A549 (cell line): Measurements from ENCODE around the gene SLC25A47. TPM values are rescaled to one million over a fixed set of nuclear protein-coding genes. Genes with fewer than 3 reads are reported as not detected.
"Not testable (repeated sequence)": the region's sequence is repeated elsewhere in the genome, so short reads cannot be mapped to it uniquely, and the experiment has no call there.

Experiments
- ATAC-seq, 2 experiments: fragments of 200-7000 bp in 1 of 2; fragments of >200 bp in 1 of 2; cut with Nextera tagmentation in 1 of 2; cut with Tn5 transposase in 1 of 2; 3 replicates each; pipeline versions ENCODE4 v1.8.0 to v1.9.1; 2018 to 2020; ENCODE audit warnings: mild to moderate bottlenecking in 1 of 2, moderate library complexity in 1 of 2
- CTCF ChIA-PET: fragments of 300-600 bp; sonication (Branson Sonifier 250); formaldehyde crosslinking; extraction: SDS; loops from one replicate; lab custom pipeline; 2021; ENCODE audit warnings: antibody characterized with exemption, inconsistent platforms; lab: Yijun Ruan, JAX
- POLR2A ChIA-PET: fragments of 350-600 bp; formaldehyde crosslinking; extraction: SDS; loops from one replicate; lab custom pipeline; 2021; ENCODE audit warnings: antibody characterized with exemption, inconsistent platforms; lab: Yijun Ruan, JAX
- DNase-seq, 2 experiments: peaks; one replicate each; pipeline versions ENCODE4 v3.0.0 to v3.0.0-alpha.2; 2011 to 2016; ENCODE audit warnings: low read depth in 1 of 2, low spot score in 1 of 2
- FAIRE-seq: peaks from 2 replicates; lab custom pipeline; 2011; peaks lifted over from hg19 to GRCh38; lab: Jason Lieb, UNC
- H3K27ac ChIP-seq, 2 experiments: fragments of >200 bp; sonication (Bioruptor Twin); formaldehyde crosslinking; 3 replicates each; pipeline ENCODE4 v1.5.1; 2016 to 2017
- H3K4me1 ChIP-seq: fragments of >200 bp; sonication (Bioruptor Twin); formaldehyde crosslinking; 3 replicates; pipeline ENCODE4 v1.6.1; 2016
- H3K4me2 ChIP-seq: fragments of >200 bp; sonication (Bioruptor Twin); formaldehyde crosslinking; 3 replicates; pipeline ENCODE4 v1.6.1; 2016
- H3K4me3 ChIP-seq: fragments of >200 bp; sonication (Bioruptor Twin); formaldehyde crosslinking; 3 replicates; pipeline ENCODE4 v1.5.1; 2016
- H3K9me3 ChIP-seq: fragments of >200 bp; sonication (Bioruptor Twin); formaldehyde crosslinking; 3 replicates; pipeline ENCODE4 v1.6.1; 2016
- CBX2 ChIP-seq: fragments of 200-600 bp; sonication (generic); IDR thresholded peaks from 2 replicates; pipeline ENCODE4 v1.6.1; 2016; ENCODE audit warnings: low read depth, mild to moderate bottlenecking, borderline replicate concordance
- CEBPB ChIP-seq, 2 experiments: fragments of >200 bp in 1 of 2; sonication (Bioruptor Twin) in 1 of 2; formaldehyde crosslinking in 1 of 2; IDR thresholded peaks; 2 replicates each; pipeline ENCODE4 v1.6.1; 2012 to 2016
- CHD2 ChIP-seq: fragments of 150-350 bp; IDR thresholded peaks from 2 replicates; pipeline ENCODE4 v1.6.1; 2014; ENCODE audit warnings: low read length; ENCODE audit not compliant: partially characterized antibody
- EHF ChIP-seq: fragments of 250-450 bp; sonication (Bioruptor Pico); IDR thresholded peaks from 2 replicates; pipeline ENCODE4 v1.5.0; 2020; ENCODE audit warnings: mild to moderate bottlenecking
- EHMT2 ChIP-seq: fragments of 200-600 bp; sonication (generic); IDR thresholded peaks from 2 replicates; pipeline ENCODE4 v1.6.1; 2016; ENCODE audit warnings: antibody characterized with exemption, low read depth, mild to moderate bottlenecking, moderate library complexity
- EP300 ChIP-seq, 2 experiments: fragments of >200 bp; sonication (Bioruptor Twin); formaldehyde crosslinking; IDR thresholded peaks; 2 replicates in 1 of 2; 3 replicates in 1 of 2; pipeline ENCODE4 v1.6.1; 2016 to 2017
- ESRRA ChIP-seq: fragments of 150-350 bp; IDR thresholded peaks from 2 replicates; pipeline ENCODE4 v1.6.1; 2014; ENCODE audit warnings: mild to moderate bottlenecking, low read length, borderline replicate concordance
- HEYL ChIP-seq: fragments of 250-450 bp; sonication (Bioruptor Pico); IDR thresholded peaks from 2 replicates; pipeline ENCODE4 v1.8.0; 2021; ENCODE audit warnings: mild to moderate bottlenecking, moderate library complexity
- HOXB5 ChIP-seq: fragments of 250-450 bp; sonication (Bioruptor Pico); IDR thresholded peaks from 2 replicates; pipeline ENCODE4 v1.5.0; 2020; ENCODE audit warnings: mild to moderate bottlenecking, moderate library complexity
- JUN ChIP-seq, 2 experiments: fragments of >200 bp; sonication (Bioruptor Twin); formaldehyde crosslinking; IDR thresholded peaks; 2 replicates in 1 of 2; 3 replicates in 1 of 2; pipeline ENCODE4 v1.6.1; 2016 to 2017
- JUNB ChIP-seq: fragments of >200 bp; sonication (Bioruptor Twin); formaldehyde crosslinking; IDR thresholded peaks from 2 replicates; pipeline ENCODE4 v1.6.1; 2016
- MAZ ChIP-seq: fragments of 150-350 bp; IDR thresholded peaks from 2 replicates; pipeline ENCODE4 v1.6.1; 2014; ENCODE audit warnings: antibody characterized with exemption, low read depth, low read length, borderline replicate concordance
- MYC ChIP-seq: IDR thresholded peaks from 2 replicates; pipeline ENCODE4 v1.6.1; 2012; ENCODE audit warnings: mild to moderate bottlenecking, inconsistent platforms, low read length, improper control_type of control experiment, borderline replicate concordance
- NPAS2 ChIP-seq: fragments of 250-450 bp; sonication (Bioruptor Pico); IDR thresholded peaks from 2 replicates; pipeline ENCODE4 v1.8.0; 2022; ENCODE audit warnings: mild to moderate bottlenecking, moderate library complexity, borderline replicate concordance
- NR3C1 ChIP-seq: fragments of >200 bp; sonication (Bioruptor Twin); formaldehyde crosslinking; IDR thresholded peaks from 3 replicates; pipeline ENCODE4 v1.6.1; 2017
- PHF8 ChIP-seq: fragments of 200-600 bp; sonication (generic); IDR thresholded peaks from 2 replicates; pipeline ENCODE4 v1.6.1; 2016; ENCODE audit warnings: low read depth, mild to moderate bottlenecking, antibody characterized with exemption, moderate library complexity, borderline replicate concordance
- POLR2A ChIP-seq: IDR thresholded peaks from 2 replicates; pipeline ENCODE4 v1.6.1; 2012; ENCODE audit warnings: mild to moderate bottlenecking, low read length
- RARB ChIP-seq: fragments of 250-450 bp; sonication (Bioruptor Pico); IDR thresholded peaks from 2 replicates; pipeline ENCODE4 v1.8.0; 2021; ENCODE audit warnings: mild to moderate bottlenecking, moderate library complexity
- SREBF2 ChIP-seq: fragments of 450-650 bp; IDR thresholded peaks from 2 replicates; pipeline ENCODE4 v1.6.1; 2014; ENCODE audit warnings: mild to moderate bottlenecking, moderate library complexity
- ZC3H11A ChIP-seq: fragments of 450-650 bp; IDR thresholded peaks from 2 replicates; pipeline ENCODE4 v1.6.1; 2014; ENCODE audit warnings: antibody characterized with exemption, mild to moderate bottlenecking
- ZFP36 ChIP-seq: fragments of 450-650 bp; IDR thresholded peaks from 2 replicates; pipeline ENCODE4 v1.6.1; 2014; ENCODE audit warnings: borderline replicate concordance; ENCODE audit not compliant: partially characterized antibody
- WGBS: methylation state at CpG from one replicate; pipeline ENCODE4 v1.1.6; 2017; ENCODE audit errors: missing lambda C conversion rate; 5-methylcytosine and 5-hydroxymethylcytosine counted together
- polyA plus RNA-seq, 4 experiments: library from polyadenylated mRNA; depleted of rRNA in 3 of 4; stranded (reverse); fragments of >200 nt; fragmentation: RNase III in 1 of 4; extraction: RNeasy Plus Mini Kit Qiagen cat#74134 plus additional on column Dnase treatment in 1 of 4; gene quantifications; 2 replicates in 3 of 4; 3 replicates in 1 of 4; pipeline ENCODE4 v1.2.3, GENCODE V29; 2011 to 2017
- TF ChIP-seq, protein P1 (sequence below): fragments of >200 bp; sonication (Bioruptor Twin); formaldehyde crosslinking; IDR thresholded peaks from 2 replicates; pipeline ENCODE4 v1.6.1; 2016
- TF ChIP-seq, protein P2 (sequence below): fragments of 150-350 bp; IDR thresholded peaks from 2 replicates; pipeline ENCODE4 v1.6.1; 2014; ENCODE audit warnings: low read depth, mild to moderate bottlenecking, low read length
- TF ChIP-seq, protein P3 (sequence below): IDR thresholded peaks from 2 replicates; pipeline ENCODE4 v1.6.1; 2012
- TF ChIP-seq, protein P4 (sequence below): IDR thresholded peaks from 2 replicates; pipeline ENCODE4 v1.6.1; 2012; ENCODE audit warnings: low read depth, borderline replicate concordance

The SLC25A47 gene
- polyA plus RNA-seq, 2 of the 4 experiments (the other 2 are of a cell fraction), result not detected

DNA sequence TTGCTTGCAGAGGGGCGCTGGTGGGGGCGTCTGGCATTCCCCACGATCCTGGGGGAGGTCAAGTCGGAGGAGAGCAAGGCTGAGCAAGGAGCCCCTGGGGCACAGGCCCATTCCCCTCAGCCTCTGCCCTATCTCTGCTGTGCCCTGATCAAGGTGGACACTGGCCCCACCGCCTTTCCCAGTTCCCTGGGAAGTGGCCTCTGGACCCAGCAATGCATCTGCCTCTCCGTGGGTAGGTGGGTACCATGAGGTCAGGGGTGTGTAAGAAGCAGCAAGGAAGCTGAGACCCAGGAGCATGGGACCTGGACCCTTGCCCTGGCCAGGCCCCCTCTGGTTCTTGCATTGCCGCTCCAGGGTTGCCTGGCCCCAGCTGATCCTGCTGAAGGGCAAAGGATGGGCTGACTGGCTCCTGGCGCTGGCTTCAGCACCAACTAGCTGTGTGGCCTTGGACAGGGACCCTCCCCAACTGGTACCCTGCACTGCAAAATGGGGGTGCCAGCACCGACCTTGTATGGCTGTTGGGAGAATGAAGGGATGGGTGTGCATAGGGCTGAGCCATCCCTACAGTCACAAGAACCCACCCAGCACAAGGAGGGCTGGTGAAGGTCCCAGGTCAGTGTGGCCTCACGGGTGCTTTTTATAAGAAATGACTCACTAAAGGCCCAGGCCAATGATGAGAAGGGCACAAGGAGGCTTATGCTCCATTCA, 36.5 kb upstream of the SLC25A47 start:
- ChIA-PET POLR2A (no interaction called here), CTCF (interaction anchor here (0.6 to 7.2 kb wide), 24 partner anchors 11 to 99 kb away, joined by 3 to 114 read pairs (median 6); partner anchors contain the start of gene SLC25A47)
- Histone ChIP-seq H3K4me3 (no peak overlapping the region), H3K9me3 (no peaks in the 10 kb centered on the region), H3K4me2 (peak overlapping the region; percentile 96; the same call in 1 of the 3 replicates), H3K27ac (peak overlapping the region in 1 of 2 experiments; percentile 100; a peak in 2 of 6 replicates), H3K4me1 (peaks cover 9% of the 10 kb centered on the region; the same call in 2 of the 3 replicates)
- no peak for ATAC-seq
- WGBS, result 89% methylated on average over 4 of the region's 10 CpGs
- FAIRE-seq, result no peak
- no peak for DNase-seq
- TF ChIP-seq MYC (no peak), NPAS2 (CRISPR knock-in tag) (no peak), ESRRA (no peak), PHF8 (no peak)
- TF ChIP-seq, all 56 proteins: peak for 0

DNA sequence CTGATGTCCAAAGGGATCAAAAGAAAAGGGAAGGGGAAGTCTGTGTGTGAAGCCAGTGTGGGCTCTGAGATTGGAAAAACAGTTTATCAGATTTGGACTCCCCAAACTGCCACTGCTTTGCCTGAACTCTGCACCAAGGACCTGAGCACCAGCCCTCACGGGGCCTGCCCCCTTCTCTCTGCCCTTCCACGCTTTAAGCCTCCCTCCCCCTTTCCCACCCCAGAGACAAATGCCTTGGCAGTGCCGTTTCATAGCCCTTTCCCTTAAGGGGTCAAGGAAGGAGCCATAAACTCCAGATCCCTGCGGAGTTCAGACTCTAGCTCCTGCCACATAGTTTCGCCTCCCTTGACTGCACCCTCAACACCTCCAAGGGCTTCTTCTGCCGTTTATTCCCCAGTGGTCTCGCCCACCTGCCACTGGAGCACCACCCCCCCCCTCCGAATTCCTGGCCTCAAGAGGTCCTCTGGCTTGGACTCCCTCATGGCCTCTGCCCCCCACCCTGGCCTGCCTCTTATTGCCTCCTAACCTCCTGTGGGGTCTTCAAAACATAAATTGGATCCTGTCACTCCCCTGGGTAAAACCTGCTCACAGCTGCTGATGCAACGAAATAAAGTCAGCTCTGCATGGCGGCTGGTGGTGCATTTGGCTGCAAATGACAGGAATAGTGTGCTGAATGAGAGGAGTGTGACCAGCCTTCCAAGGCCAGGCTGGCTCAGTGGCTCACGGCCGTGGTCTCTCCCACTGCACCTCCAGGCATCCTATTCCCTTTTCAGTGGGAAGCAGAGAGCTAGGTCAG, 35.7 kb upstream of the SLC25A47 start:
- 83% methylated on average over 11 of the region's 12 CpGs for WGBS
- FAIRE-seq, result no peak
- ChIA-PET POLR2A (no interaction called here), CTCF (interaction anchor here (1.1 to 7.2 kb wide), 6 partner anchors 10 to 98 kb away, joined by 3 to 114 read pairs (median 6); partner anchors contain the start of gene SLC25A47)
- Histone ChIP-seq H3K4me1 (peaks cover 9% of the 10 kb centered on the region; the same call in 2 of the 3 replicates), H3K4me2 (no peak overlapping the region), H3K9me3 (no peaks in the 10 kb centered on the region), H3K4me3 (no peak overlapping the region), H3K27ac (no peak overlapping the region)
- no peak for DNase-seq
- no peak for TF ChIP-seq ZC3H11A
- no peak for TF ChIP-seq CHD2
- no peak for TF ChIP-seq RARB (CRISPR knock-in tag)
- TF ChIP-seq, protein P1, sequence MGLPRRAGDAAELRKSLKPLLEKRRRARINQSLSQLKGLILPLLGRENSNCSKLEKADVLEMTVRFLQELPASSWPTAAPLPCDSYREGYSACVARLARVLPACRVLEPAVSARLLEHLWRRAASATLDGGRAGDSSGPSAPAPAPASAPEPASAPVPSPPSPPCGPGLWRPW, result no peak
- TF ChIP-seq POLR2A, result no peak
- TF ChIP-seq ZFP36, result no peak
- TF ChIP-seq EHMT2, result no peak
- ATAC-seq, result no peak

DNA sequence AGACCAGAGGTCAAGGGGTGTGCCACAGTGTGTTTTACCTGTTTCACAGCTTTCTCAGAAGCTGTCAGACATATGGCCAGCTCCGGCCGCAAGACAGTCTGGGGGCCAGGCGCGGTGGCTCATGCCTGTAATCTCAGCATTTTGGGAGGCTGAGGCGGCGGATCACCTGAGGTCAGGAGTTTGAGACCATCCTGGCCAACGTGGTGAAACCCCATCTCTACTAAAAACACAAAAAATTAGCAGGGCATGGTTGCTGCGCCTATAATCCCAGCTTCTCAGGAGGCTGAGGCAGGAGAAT, 35.2 kb upstream of the SLC25A47 start:
- POLR2A ChIA-PET, FAIRE-seq, H3K9me3 ChIP-seq, DNase-seq, H3K4me2 ChIP-seq, H3K4me1 ChIP-seq, ATAC-seq, H3K27ac ChIP-seq, H3K4me3 ChIP-seq: not testable (repeated sequence)
- CTCF ChIA-PET, result interaction anchor here (1.1 to 7.2 kb wide), 2 partner anchors 10 to 90 kb away, joined by 3 to 114 read pairs; no protein-coding TSS in a partner anchor
- WGBS, result 88% methylated on average over 8 of the region's 8 CpGs

DNA sequence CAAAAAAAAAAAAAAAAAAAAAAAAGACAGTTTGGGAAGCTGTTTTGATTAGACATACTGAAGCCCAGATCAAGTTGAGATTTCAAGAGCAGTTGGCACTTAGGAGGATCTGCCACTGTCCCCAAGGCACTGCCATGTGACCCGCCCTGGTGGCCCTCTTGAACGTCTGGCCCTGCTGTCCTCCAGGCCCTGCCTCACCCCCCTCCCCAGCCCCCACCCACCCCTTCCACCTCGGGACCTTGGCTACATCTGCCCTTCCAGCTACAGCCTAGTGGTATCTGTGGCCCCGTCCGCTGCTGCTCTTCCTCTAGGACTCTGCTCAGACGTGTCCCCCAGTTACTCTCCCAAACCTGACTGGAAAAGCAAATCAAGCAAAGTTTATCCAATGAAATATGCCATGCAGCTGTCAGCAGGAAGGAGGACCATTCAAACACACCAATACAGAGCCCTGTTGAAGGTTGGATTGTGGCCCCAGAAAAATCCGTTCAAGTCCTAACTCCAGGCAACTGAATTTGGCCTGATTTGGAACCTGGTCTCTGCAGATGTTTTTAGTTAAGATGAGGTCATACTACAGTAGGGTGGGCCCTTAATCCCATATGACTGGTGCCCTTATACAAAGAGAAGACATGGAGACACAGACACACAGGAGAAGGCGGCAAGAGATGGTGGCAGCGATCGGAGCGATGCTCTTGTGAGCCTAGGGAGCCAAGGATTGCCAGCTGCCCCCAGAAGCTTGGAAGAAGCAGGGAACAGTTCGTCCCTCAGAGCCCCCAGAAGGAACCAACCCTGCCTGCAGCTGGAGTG, 34.6 kb upstream of the SLC25A47 start:
- no peak for ATAC-seq
- CTCF ChIA-PET, result interaction anchor here (2.4 kb wide), 1 partner anchor 14 kb away, joined by 13 read pairs; no protein-coding TSS in a partner anchor
- 83% methylated on average over 12 of the region's 12 CpGs for WGBS
- Histone ChIP-seq H3K4me3 (no peak overlapping the region), H3K27ac (no peak overlapping the region), H3K4me1 (peaks cover 9% of the 10 kb centered on the region; the same call in 2 of the 3 replicates), H3K4me2 (no peak overlapping the region), H3K9me3 (no peaks in the 10 kb centered on the region)
- POLR2A ChIA-PET, result no interaction called here
- TF ChIP-seq HEYL (CRISPR knock-in tag) (no peak), EHMT2 (no peak), CEBPB (IDR thresholded peaks at IDR 0.05) (no peak), CBX2 (no peak), HOXB5 (CRISPR knock-in tag) (no peak), SREBF2 (no peak), JUNB (no peak), RARB (CRISPR knock-in tag) (no peak), EP300 (IDR thresholded peaks at IDR 0.05) (no peak), EHF (CRISPR knock-in tag) (no peak), MAZ (no peak), NR3C1 (no peak), CHD2 (no peak), ZC3H11A (no peak), MYC (no peak), JUN (IDR thresholded peaks at IDR 0.05) (no peak), POLR2A (no peak)
- TF ChIP-seq, protein P2, sequence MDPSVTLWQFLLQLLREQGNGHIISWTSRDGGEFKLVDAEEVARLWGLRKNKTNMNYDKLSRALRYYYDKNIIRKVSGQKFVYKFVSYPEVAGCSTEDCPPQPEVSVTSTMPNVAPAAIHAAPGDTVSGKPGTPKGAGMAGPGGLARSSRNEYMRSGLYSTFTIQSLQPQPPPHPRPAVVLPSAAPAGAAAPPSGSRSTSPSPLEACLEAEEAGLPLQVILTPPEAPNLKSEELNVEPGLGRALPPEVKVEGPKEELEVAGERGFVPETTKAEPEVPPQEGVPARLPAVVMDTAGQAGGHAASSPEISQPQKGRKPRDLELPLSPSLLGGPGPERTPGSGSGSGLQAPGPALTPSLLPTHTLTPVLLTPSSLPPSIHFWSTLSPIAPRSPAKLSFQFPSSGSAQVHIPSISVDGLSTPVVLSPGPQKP, result no peak
- TF ChIP-seq, protein P3, sequence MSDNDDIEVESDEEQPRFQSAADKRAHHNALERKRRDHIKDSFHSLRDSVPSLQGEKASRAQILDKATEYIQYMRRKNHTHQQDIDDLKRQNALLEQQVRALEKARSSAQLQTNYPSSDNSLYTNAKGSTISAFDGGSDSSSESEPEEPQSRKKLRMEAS, result no peak
- TF ChIP-seq, protein P4, sequence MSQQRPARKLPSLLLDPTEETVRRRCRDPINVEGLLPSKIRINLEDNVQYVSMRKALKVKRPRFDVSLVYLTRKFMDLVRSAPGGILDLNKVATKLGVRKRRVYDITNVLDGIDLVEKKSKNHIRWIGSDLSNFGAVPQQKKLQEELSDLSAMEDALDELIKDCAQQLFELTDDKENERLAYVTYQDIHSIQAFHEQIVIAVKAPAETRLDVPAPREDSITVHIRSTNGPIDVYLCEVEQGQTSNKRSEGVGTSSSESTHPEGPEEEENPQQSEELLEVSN, result no peak
- no peak for DNase-seq
- no peak for FAIRE-seq
